Measurements from ENCODE around the gene P2RX5. TPM values are rescaled to one million over a fixed set of nuclear protein-coding genes. Genes with fewer than 3 reads are reported as not detected.

Gene P2RX5
- total and polyA plus RNA-seq, 11 donors, result 5.4 to 108 (median 14.3) TPM

DNA sequence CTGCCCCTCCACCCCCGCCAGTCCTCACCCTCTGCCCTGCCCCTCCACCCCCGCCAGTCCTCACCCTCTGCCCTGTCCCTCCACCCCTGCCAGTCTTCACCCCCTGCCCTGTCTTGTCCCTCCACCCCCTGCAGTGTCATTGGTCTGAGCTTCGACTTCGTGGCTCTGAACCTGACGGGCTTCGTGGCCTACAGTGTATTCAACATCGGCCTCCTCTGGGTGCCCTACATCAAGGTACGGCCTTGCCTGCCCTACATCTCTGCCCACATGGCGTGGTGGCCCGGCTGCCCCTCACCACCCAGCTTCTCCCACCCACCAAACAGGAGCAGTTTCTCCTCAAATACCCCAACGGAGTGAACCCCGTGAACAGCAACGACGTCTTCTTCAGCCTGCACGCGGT is 39.6 kb downstream of the P2RX5 start:
- Histone ChIP-seq H3K27ac (no peak overlapping the region), H3K4me3 (no peak overlapping the region), H3K27me3 (no peaks in the 10 kb centered on the region), H3K9me3 (no peaks in the 10 kb centered on the region), H3K4me1 (peaks cover 5 to 40% (median 20%) of the 10 kb centered on the region in 12 donors), H3K36me3 (peaks cover 0 to 18% (median 4%) of the 10 kb centered on the region in 9 donors)
- WGBS, 4 donors, result 89 to 91% (median 90%) methylated on average over 14 to 16 of the region's 16 CpGs
- intact Hi-C loops (cut with DNase I), result loop anchor here in 1 of 10 donors (10.0 kb wide), 1 partner anchor 612 kb away; no protein-coding TSS in a partner anchor
- TF ChIP-seq, protein P1, sequence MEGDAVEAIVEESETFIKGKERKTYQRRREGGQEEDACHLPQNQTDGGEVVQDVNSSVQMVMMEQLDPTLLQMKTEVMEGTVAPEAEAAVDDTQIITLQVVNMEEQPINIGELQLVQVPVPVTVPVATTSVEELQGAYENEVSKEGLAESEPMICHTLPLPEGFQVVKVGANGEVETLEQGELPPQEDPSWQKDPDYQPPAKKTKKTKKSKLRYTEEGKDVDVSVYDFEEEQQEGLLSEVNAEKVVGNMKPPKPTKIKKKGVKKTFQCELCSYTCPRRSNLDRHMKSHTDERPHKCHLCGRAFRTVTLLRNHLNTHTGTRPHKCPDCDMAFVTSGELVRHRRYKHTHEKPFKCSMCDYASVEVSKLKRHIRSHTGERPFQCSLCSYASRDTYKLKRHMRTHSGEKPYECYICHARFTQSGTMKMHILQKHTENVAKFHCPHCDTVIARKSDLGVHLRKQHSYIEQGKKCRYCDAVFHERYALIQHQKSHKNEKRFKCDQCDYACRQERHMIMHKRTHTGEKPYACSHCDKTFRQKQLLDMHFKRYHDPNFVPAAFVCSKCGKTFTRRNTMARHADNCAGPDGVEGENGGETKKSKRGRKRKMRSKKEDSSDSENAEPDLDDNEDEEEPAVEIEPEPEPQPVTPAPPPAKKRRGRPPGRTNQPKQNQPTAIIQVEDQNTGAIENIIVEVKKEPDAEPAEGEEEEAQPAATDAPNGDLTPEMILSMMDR (IDR thresholded peaks at IDR 0.05), result no peak
- no peak for TF ChIP-seq POLR2A (IDR thresholded peaks at IDR 0.05)
- ATAC-seq (no peak), DNase-seq (no peak)

DNA sequence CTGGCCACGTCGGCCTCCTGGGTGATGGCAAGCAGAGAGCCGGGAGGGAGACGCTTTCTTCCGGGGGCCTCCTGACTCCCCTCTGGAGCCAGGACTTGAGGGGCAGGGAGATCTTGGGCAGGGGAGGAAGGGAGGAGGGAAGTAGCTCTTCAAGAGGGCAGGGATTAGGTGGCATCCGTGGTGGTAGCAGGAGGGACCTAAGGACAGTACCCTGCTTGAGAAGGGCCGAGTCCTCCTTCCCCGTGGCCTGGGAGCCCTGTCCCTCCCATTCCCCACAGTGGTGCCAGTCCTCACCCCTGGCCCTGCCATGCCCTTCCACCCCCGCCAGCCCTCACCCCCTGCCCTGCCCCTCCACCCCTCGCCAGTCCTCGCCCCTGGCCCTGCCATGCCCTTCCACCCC is 40.2 kb downstream of the P2RX5 start:
- Histone ChIP-seq H3K4me1 (peaks cover 5 to 34% (median 20%) of the 10 kb centered on the region in 12 donors), H3K4me3 (no peak overlapping the region), H3K36me3 (peaks cover 0 to 15% (median 0%) of the 10 kb centered on the region in 9 donors), H3K27ac (no peak overlapping the region), H3K27me3 (no peaks in the 10 kb centered on the region), H3K9me3 (no peaks in the 10 kb centered on the region)
- intact Hi-C loops (cut with DNase I), result loop anchor here in 1 of 10 donors (10.0 kb wide), 1 partner anchor 611 kb away; no protein-coding TSS in a partner anchor
- 87 to 94% (median 90%) methylated on average over 6 to 11 of the region's 11 CpGs for WGBS, 4 donors
- DNase-seq (no peak), ATAC-seq (no peak)
- no peak for TF ChIP-seq POLR2A (IDR thresholded peaks at IDR 0.05)
- TF ChIP-seq, protein P1 (IDR thresholded peaks at IDR 0.05), result no peak

DNA sequence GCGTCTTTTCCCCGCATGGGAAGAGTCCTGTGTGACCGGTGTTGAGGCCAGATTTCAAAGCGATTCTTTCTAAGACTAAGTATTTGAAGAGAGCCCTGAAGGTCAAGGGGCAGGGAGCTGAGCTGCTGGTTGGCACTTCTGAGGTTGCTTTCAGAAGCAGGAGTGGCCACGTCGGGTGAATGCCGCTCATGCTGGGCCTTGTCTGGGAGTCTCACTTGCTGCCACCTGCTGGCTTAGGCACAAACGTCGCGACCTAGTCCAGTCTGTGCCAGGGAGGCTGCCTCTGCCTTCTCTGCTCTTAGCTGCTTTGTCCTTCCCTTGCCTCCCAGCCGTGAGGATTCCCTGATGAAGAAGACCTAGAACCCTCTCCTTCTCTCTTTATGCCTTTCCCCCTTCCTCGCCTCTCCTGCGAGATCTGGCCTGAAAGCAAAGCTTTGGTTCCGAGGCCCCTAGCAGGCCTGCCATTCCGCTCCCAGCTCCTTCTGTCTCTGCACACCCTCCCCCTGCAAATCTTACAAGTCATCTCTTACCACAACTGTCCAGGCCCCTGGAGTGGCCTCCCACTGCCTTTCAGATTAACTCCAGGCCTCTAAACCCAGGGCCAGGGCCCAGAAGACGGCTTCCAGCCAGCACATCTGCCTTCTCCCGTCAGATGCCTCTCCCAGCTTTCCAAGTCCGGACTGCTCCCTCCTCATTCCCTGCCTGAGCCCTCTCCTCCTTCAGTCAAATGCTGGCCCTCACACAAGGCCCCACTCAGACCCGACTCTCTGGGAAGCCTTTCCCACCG is 48.0 kb downstream of the P2RX5 start:
- no peaks in the 10 kb centered on the region for H3K9me3 ChIP-seq
- ATAC-seq (peak; percentile 63 to 80 (median 77)), DNase-seq (peak in 2 of 5 donors; percentile 70 to 72)
- peaks cover 0 to 9% (median 0%) of the 10 kb centered on the region in 12 donors for H3K4me1 ChIP-seq
- H3K36me3 ChIP-seq, result peaks cover 0 to 68% (median 54%) of the 10 kb centered on the region in 9 donors
- WGBS, 4 donors, result 66 to 74% (median 69%) methylated on average over 17 to 20 of the region's 20 CpGs
- H3K4me3 ChIP-seq, result no peak overlapping the region
- no peaks in the 10 kb centered on the region for H3K27me3 ChIP-seq
- TF ChIP-seq, protein P1 (IDR thresholded peaks at IDR 0.05), result peak; percentile 24 to 62 (median 39)
- no peak for TF ChIP-seq POLR2A (IDR thresholded peaks at IDR 0.05)
- intact Hi-C loops (cut with DNase I), result loop anchor here in 5 of 10 donors (5.0 to 10.0 kb wide), 3 partner anchors 113 to 603 kb away; no protein-coding TSS in a partner anchor
- H3K27ac ChIP-seq, result no peak overlapping the region

DNA sequence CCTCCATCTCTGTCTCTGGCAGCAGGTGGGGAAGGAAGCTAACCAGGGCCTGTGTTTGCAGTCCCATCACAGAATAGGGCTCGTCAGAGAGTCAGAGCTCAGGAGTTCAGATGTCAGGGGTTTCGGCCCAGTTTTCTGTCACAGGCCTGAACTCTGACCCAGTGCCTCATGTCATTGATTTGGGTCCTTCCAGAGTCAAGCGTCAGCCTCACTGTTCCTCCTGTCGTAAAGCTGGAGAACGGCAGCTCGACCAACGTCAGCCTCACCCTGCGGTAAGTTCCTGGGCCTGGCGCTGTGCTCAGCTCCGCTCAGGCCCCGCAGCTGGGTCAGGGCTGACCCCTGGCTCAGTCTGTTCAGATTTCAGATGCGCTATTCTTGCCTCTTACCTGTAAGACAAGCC is 48.7 kb downstream of the P2RX5 start:
- intact Hi-C loops (cut with DNase I), result loop anchor here in 5 of 10 donors (5.0 to 10.0 kb wide), 3 partner anchors 112 to 602 kb away; no protein-coding TSS in a partner anchor
- 82 to 86% (median 84%) methylated on average over 12 of the region's 12 CpGs for WGBS, 4 donors
- ATAC-seq (peak in 1 of 4 donors; percentile 9), DNase-seq (no peak)
- TF ChIP-seq, protein P1 (IDR thresholded peaks at IDR 0.05), result no peak
- TF ChIP-seq POLR2A (IDR thresholded peaks at IDR 0.05), result no peak
- Histone ChIP-seq H3K36me3 (peaks cover 0 to 72% (median 54%) of the 10 kb centered on the region in 9 donors), H3K4me3 (no peak overlapping the region), H3K27me3 (no peaks in the 10 kb centered on the region), H3K9me3 (no peaks in the 10 kb centered on the region), H3K4me1 (peaks cover 0 to 9% (median 0%) of the 10 kb centered on the region in 12 donors), H3K27ac (no peak overlapping the region)

All from heart left ventricle (tissue), 16 donors.